ENCODE data around the gene PHF8. TPM values are rescaled to one million over a fixed set of nuclear protein-coding genes. Genes with fewer than 3 reads are reported as not detected.
A peak's percentile ranks its signal among the peaks of the same experiment; 100 is the strongest.

Gene PHF8
- total and polyA plus RNA-seq, 9 donors: 11.7 to 39.7 (median 33.4) TPM

DNA sequence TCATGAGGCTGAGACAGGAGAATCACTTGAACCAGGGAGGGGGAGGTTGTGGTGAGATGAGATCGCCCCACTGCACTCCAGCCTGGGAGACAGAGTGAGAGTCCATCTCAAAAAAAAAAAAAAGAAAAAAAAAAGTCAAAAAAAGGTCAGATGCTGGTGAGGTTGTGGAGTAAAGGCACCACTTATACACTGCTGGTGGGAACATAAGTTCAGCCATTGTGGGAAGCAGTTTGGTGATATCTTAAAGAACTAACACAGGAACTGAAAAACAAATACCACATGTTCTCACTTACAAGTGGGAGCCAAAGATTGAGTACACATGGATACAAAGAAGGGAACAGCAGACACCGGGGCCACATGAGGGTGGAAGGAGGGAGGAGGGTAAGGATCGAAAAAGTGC, 149.0 kb downstream of the PHF8 start:
- Histone ChIP-seq H3K36me3 (no peaks in the 10 kb centered on the region), H3K27me3 (no peaks in the 10 kb centered on the region), H3K9me3 (peaks cover 0 to 3% of the 10 kb centered on the region in 2 donors), H3K4me3 (no peak overlapping the region), H3K27ac (no peak overlapping the region), H3K4me1 (ENCODE audit: insufficient read depth) (no peaks in the 10 kb centered on the region)
- 78 to 86% (median 82%) methylated on average over 3 of the region's 3 CpGs for WGBS, 3 donors
- no peak for DNase-seq
- intact Hi-C loops (cut with DNase I): no loop called here
- TF ChIP-seq, protein P1, sequence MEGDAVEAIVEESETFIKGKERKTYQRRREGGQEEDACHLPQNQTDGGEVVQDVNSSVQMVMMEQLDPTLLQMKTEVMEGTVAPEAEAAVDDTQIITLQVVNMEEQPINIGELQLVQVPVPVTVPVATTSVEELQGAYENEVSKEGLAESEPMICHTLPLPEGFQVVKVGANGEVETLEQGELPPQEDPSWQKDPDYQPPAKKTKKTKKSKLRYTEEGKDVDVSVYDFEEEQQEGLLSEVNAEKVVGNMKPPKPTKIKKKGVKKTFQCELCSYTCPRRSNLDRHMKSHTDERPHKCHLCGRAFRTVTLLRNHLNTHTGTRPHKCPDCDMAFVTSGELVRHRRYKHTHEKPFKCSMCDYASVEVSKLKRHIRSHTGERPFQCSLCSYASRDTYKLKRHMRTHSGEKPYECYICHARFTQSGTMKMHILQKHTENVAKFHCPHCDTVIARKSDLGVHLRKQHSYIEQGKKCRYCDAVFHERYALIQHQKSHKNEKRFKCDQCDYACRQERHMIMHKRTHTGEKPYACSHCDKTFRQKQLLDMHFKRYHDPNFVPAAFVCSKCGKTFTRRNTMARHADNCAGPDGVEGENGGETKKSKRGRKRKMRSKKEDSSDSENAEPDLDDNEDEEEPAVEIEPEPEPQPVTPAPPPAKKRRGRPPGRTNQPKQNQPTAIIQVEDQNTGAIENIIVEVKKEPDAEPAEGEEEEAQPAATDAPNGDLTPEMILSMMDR (IDR thresholded peaks at IDR 0.05): no peak
- no peak for TF ChIP-seq POLR2A (IDR thresholded peaks at IDR 0.05)
- TF ChIP-seq EP300 (IDR thresholded peaks at IDR 0.05): no peak

Small RNA genes within 50 kb of the gene (small RNA-seq; reads per million reads assigned to genes)
- gene RNA5SP505: 3.0 reads per million, percentile 76 among the genes with 10 or more reads in this experiment

Other genes with a start within 250 kb of the PHF8 start
- gene FAM120C, start 138.8 kb upstream of the PHF8 start, total RNA-seq: 10 to 100 TPM in 5 of 7 donors, 1 to 10 TPM in 2; 8.6 to 19.3 (median 16.0) TPM
- gene FAM120C, start 138.8 kb upstream of the PHF8 start, polyA plus RNA-seq: 1 to 10 TPM; 3.3 to 7.5 TPM